Skeletal muscle cell (primary cell): ENCODE results near the gene CDA.
"Not testable (repeated sequence)": the region's sequence is repeated elsewhere in the genome, so short reads cannot be mapped to it uniquely, and the experiment has no call there.

Experiments used
- DNase-seq: peaks from one replicate; pipeline ENCODE4 v3.0.0-alpha.2; 2010; ENCODE audit warnings: low read depth
- H3K4me3 ChIP-seq: 2 replicates; pipeline ENCODE4 v1.5.1; 2011; ENCODE audit warnings: low read depth, mild to moderate bottlenecking, control low read depth, low read length, moderate library complexity

The CDA gene

GRCh38 chr1:20578721-20579395, 10.0 kb upstream of the CDA start:
- no peak overlapping the region for H3K4me3 ChIP-seq
- DNase-seq: no peak

- DNase-seq: no peak
- H3K4me3 ChIP-seq: no peak overlapping the region
These were observed 4.0 kb upstream of the CDA start for GRCh38 chr1:20584890-20585289.

GRCh38 chr1:20586953-20587660, 1.8 kb upstream of the CDA start:
- DNase-seq: no peak
- H3K4me3 ChIP-seq: no peak overlapping the region

GRCh38 chr1:20587661-20588053, 1.2 kb upstream of the CDA start:
- no peak overlapping the region for H3K4me3 ChIP-seq
- no peak for DNase-seq

GRCh38 chr1:20589331-20590278, 708 bp downstream of the CDA start:
- DNase-seq: peak; percentile 75
- peak overlapping the region; percentile 12 for H3K4me3 ChIP-seq

- H3K4me3 ChIP-seq: no peak overlapping the region
- DNase-seq: no peak
These were observed 1.4 kb downstream of the CDA start for GRCh38 chr1:20590306-20590777.

GRCh38 chr1:20593756-20594155, 4.9 kb downstream of the CDA start:
- no peak for DNase-seq
- no peak overlapping the region for H3K4me3 ChIP-seq

- no peak overlapping the region for H3K4me3 ChIP-seq
- no peak for DNase-seq
These were observed 5.8 kb downstream of the CDA start for GRCh38 chr1:20594746-20595145.

- no peak for DNase-seq
- H3K4me3 ChIP-seq: no peak overlapping the region
These were observed 7.2 kb downstream of the CDA start for GRCh38 chr1:20596106-20596505.

GRCh38 chr1:20597650-20598049, 8.8 kb downstream of the CDA start:
- no peak overlapping the region for H3K4me3 ChIP-seq
- no peak for DNase-seq

GRCh38 chr1:20600156-20600555, 11.3 kb downstream of the CDA start:
- H3K4me3 ChIP-seq: no peak overlapping the region
- DNase-seq: no peak

GRCh38 chr1:20601129-20601825, 12.4 kb downstream of the CDA start:
- no peak for DNase-seq
- no peak overlapping the region for H3K4me3 ChIP-seq

- DNase-seq: no peak
- no peak overlapping the region for H3K4me3 ChIP-seq
These were observed 14.1 kb downstream of the CDA start for GRCh38 chr1:20602851-20603450.

GRCh38 chr1:20603504-20604464, 14.9 kb downstream of the CDA start:
- peak; percentile 60 for DNase-seq

GRCh38 chr1:20604678-20605077, 15.8 kb downstream of the CDA start:
- DNase-seq: no peak
- no peak overlapping the region for H3K4me3 ChIP-seq

More at GRCh38 chr1:20603504-20604464, 14.9 kb downstream of the CDA start:
- H3K4me3 ChIP-seq: no peak overlapping the region

- not testable (repeated sequence) for H3K4me3 ChIP-seq, DNase-seq
These were observed 18.1 kb downstream of the CDA start for GRCh38 chr1:20606801-20607570.

- H3K4me3 ChIP-seq: no peak overlapping the region
- no peak for DNase-seq
These were observed 20.6 kb downstream of the CDA start for GRCh38 chr1:20609541-20609940.
